PC-3 (cell line): ENCODE data around the gene PAQR9.

ENCODE experiments used
- CTCF ChIP-seq: fragments of 300-600 bp; sonication (generic); conservative IDR thresholded peaks from 2 replicates; pipeline ENCODE4 v1.5.1; 2017; ENCODE audit warnings: antibody characterized with exemption, low read depth, mild to moderate bottlenecking, low read length
- EZH2phosphoT487 ChIP-seq: fragments of 300-600 bp; sonication (generic); IDR thresholded peaks from 2 replicates; pipeline ENCODE4 v1.6.1; 2018; ENCODE audit warnings: mild to moderate bottlenecking, antibody characterized with exemption, low read length, borderline replicate concordance

- no peak for TF ChIP-seq CTCF
- TF ChIP-seq EZH2phosphoT487: no peak
These were observed 38.1 kb upstream of the PAQR9 start, which contains the start of gene U2SURP for GRCh38 chr3:143001369-143002082.
